Fibroblast of peridontal ligament (primary cell): ENCODE measurements around the gene OR56A4.
"Not testable (repeated sequence)": the region's sequence is repeated elsewhere in the genome, so short reads cannot be mapped to it uniquely, and the experiment has no call there.

Experiments used
- DNase-seq: peaks from one replicate; pipeline ENCODE4 v3.0.0-alpha.2; 2010; ENCODE audit errors: extremely low read depth

The OR56A4 gene

DNA sequence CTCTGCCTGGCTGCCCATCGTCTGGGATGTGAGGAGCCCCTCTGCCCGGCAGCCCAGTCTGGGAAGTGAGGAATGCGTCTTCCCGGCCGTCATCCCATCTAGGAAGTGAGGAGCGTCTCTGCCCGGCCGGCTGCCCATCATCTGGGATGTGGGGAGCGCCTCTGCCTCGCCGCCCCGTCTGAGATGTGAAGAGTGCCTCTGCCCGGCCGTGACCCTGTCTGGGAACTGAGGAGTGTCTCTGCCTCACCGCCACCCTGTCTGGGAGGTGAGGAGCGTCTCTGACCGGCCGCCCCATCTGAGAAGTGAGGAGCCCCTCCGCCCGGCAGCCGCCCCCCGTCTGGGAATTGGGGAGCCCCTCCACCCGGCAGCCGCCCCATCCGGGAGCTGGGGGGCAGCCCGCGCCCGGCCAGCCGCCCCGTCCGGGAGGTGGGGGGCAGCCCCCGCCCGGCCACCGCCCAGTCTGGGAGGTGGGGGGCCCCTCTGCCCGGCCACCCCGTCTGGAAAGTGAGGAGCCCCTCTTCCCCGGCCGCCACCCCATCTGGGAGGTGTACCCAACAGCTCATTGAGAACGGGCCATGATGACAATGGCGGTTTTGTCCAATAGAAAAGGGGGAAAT, 45.9 kb downstream of the OR56A4 start:
- DNase-seq, result not testable (repeated sequence)

DNA sequence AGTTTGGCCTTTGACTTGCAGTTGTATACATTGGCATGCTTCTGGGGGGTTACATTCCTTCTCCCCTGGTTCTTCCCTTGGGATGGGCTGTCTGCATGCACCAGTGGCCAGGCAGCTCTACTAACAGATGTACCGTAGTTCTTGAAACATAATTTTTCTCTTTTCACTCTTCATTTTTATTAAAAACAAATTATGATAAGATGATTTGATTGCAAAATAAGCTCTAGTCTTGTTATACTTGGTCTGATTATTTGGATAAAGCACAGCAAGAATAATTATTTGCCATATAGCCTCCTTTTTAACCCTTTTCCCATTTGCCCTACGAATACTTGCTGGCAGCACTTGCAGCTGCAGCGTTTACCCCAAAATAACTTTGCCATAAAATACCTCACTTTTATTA, 51.2 kb downstream of the OR56A4 start:
- no peak for DNase-seq
